HPDE6-E6E7 (cell line): ENCODE data around the gene CYP20A1.
"Not testable (repeated sequence)": the region's sequence is repeated elsewhere in the genome, so short reads cannot be mapped to it uniquely, and the experiment has no call there.

Experiments
- DNase-seq: peaks from one replicate; pipeline ENCODE4 v3.0.0; 2011; ENCODE audit warnings: missing footprints; ENCODE audit errors: extremely low spot score

CYP20A1 gene

GRCh38 chr2:203238704-203239526 is at the start of gene CYP20A1:
Gene CYP20A1, plus strand, starts transcription at chr2:203239018. Its CDS starts 45 bp downstream, at chr2:203239063.
- DNase-seq: peak; percentile 93

- not testable (repeated sequence) for DNase-seq
These were observed 48.3 kb upstream of the CYP20A1 start for GRCh38 chr2:203190547-203190946.

GRCh38 chr2:203191026-203191425 is 47.8 kb upstream of the CYP20A1 start:
- DNase-seq: not testable (repeated sequence)

DNA sequence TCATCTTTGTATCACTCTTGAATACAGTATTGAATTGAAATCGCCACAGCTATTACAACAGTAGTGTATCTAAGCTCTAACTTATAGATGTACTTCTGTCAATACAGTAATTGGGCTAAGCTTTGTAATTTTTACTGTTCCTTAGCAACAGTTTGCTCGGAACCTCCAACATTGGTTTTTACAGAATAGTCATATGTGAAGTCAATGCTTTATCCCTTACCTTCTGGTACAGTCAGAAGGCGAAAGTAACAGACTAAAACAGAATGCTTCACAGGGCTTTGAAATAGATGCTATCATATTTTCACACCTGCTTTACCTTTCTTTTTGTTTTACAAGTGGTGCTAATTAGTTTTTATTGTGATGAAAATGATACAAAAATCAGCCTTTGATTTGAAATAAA is 46.9 kb upstream of the CYP20A1 start:
- DNase-seq: no peak

DNA sequence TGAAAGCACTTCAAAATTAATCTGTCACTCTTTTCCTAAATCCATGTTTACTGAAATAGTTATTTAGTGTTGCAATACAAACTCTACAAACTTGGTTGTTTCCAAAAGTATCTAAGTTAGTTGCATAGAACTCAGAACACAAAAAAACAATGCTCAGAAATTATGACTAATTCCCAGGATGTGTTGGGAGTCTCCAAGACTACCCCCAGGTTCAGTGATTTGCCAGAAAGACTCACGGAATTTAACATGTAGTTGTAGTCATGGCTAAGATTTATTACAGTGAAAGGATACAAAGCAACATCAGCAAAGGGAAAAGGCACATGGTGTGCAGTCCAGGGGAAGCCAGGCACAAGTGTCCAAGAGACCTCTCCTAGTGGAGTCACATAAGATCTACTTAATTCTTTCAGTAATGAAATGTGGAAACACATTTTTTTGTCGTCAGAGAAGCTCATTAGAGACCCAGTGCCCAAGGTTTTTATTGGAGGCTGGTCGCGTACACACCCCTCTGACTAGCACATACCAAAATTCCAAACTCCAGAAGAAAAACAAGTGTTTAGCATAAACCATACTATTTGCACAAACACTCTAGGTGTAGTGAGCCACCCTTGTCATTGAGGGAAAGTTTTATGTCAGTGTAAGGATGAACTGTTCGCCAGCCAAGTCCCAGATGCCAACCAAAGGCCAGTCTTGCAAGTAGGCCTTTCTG is 43.3 kb upstream of the CYP20A1 start:
- DNase-seq: no peak

- DNase-seq: no peak
These were observed 38.0 kb upstream of the CYP20A1 start for GRCh38 chr2:203200866-203201265.

GRCh38 chr2:203201426-203201825 is 37.4 kb upstream of the CYP20A1 start:
- DNase-seq: no peak

GRCh38 chr2:203209538-203209937 is 29.3 kb upstream of the CYP20A1 start:
- DNase-seq: no peak

DNA sequence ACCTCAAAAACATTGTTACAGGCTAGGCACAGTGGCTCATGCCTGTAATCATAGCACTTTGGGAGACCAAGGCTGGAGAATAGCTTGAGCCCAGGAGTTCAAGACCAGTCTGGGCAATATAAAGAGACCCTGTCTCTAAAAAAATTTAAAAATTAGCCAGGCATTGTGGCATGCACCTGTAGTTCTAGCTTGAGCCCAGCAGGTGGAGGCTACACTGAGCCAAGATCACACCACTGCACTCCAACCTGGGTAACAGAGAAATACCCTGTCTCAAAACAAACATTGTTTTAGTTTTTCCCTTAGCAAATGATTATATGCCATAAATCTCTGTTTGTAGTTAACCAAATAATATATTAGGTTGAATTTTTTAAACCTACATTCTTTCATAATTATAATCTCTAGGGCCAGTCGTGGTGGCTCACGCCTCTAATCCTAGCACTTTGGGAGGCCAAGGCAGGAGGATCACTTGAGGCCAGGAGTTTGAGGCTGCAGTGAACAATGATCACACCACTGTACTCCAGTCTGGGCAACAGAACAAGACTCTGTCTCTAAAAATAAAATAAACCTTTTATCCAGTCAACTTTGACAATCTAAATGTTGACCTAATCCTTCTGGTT is 13.3 kb upstream of the CYP20A1 start:
- no peak for DNase-seq

GRCh38 chr2:203229674-203230073 is 9.1 kb upstream of the CYP20A1 start:
- not testable (repeated sequence) for DNase-seq

DNA sequence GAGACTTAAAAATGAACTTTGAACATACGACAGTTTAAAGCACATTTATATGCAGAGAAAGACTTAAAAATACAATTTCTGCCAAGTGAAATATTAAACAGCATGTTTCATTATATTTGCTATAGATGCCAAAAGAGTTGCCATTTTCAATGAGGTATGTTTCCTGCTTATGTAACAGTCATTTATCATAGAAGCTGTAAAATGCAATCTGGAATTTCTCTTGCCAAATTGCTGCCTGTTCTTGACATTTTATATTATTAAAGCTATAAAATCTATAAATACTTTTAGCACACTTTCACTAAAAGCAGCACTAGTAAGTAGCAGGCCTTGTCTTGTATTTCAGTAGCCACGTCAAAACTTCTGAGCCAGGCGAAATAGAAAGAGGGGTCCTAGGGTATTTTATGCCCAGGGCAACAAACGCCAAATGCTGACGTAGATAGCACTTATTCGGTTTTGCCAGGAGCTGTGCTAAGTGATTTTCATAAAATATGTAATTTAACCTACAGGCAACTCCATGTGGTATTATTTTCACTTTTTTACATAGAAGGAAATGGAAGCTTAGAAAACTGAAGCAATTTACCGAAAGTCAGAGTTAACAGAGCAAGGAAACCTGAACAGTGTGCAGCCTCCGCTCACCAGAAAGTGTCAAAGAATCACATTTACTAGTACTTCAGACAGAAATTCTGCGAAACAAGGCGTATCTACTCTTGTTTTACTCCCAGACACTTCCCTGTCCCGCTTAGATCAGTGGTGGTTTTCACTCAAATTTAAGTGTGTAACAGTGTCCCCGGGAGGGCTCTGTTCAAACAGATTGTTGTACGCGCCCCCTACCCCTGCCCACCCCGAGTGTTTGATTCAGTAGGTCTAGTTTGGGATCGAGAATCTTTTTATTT is 1.2 kb upstream of the CYP20A1 start:
- DNase-seq: no peak

- no peak for DNase-seq
These were observed 520 bp upstream of the CYP20A1 start for GRCh38 chr2:203238292-203238703.

DNA sequence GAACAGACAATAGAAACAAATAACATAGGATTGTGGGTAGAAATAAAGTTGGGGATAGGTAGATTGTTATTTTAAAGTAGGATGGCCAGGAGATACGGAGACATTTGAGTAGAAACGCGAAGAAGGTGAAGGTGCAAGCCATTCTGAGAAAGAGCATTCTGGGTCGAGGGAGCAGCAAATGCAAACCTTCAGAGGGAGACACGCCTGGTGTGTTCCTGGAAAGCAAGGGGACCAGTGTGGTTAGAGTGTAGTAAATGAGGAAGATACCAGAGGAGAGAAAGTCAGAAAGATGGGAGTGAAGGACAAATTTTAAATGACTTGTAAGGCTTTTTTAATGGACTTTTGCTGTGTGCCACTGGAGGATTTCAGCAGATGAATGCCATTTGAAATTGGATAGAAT is 1.7 kb downstream of the CYP20A1 start:
- DNase-seq: no peak

GRCh38 chr2:203242518-203242917 is 3.7 kb downstream of the CYP20A1 start:
- DNase-seq: no peak

DNA sequence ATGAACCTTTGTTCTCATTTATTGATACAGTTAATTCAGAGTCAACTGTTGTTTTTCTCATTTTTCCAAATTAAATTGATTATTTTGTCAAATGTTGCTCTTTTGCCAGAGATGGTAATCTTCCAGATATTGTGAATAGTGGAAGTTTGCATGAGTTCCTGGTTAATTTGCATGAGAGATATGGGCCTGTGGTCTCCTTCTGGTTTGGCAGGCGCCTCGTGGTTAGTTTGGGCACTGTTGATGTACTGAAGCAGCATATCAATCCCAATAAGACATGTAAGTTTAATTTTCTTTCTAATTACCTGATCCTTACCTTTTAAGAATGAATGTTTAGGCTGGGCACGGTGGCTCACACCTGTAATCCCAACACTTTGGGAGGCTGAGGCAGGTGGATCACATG is 7.8 kb downstream of the CYP20A1 start:
- no peak for DNase-seq

- DNase-seq: no peak
These were observed 14.0 kb downstream of the CYP20A1 start for GRCh38 chr2:203252818-203253217.

GRCh38 chr2:203253422-203254095 is 14.7 kb downstream of the CYP20A1 start:
- DNase-seq: not testable (repeated sequence)

DNA sequence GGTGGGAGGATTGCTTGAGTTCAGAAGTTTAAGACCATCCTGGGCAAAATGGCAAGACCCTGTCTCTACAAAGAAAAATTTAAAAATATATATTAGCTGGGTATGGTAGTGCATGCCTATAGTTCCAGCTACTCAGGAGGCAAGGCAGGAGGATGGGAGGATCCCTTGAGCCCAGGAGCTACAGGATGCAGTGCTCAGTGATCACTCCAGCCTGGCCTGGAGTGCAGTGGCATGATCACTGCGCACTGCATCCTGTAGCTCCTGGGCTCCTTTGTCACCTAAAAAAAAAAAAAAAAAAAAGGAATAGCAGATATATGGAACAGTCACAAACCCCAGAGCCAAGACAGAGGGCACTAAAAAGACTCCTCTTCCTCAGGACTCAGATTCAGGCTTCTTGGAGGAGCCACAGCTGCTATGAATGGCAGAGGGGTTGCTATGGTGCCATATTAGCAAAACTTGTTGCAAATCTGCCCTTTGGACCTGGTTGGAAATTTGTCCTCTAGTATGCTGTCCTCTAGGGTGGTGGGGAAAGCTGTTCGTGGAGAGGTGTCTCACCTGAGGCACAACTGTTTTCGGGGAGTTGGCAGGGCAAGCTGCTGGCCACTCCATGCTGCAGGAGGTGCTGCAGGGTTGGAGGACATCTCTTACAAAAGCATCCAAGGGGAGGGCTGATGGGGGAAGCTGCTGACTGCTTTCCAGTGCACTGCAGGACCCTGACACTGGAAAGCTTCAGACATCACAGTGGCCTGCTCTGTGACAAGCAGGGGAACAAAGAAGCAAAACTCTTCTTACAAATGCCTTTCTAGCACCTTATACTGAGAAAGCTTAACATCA is 22.7 kb downstream of the CYP20A1 start:
- DNase-seq: no peak

DNA sequence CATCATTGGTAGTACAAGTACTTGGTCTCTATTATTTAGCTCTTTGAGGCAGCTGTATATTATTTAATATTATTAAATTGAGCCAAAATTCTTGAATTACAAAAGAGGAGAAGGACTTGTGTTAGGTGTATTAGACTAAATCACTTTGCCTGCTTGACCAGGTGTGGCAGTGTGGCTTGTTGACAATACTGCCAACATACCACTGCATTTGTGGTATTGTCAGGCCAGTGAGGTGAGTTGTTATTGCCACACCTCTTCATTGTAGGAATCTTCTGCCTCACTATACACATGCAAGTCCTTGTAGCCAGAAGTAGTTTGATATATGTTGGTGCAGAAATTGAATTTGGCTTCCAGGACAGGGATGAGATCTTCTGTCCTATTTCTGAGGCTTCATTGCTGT is 40.5 kb downstream of the CYP20A1 start:
- DNase-seq: no peak

DNA sequence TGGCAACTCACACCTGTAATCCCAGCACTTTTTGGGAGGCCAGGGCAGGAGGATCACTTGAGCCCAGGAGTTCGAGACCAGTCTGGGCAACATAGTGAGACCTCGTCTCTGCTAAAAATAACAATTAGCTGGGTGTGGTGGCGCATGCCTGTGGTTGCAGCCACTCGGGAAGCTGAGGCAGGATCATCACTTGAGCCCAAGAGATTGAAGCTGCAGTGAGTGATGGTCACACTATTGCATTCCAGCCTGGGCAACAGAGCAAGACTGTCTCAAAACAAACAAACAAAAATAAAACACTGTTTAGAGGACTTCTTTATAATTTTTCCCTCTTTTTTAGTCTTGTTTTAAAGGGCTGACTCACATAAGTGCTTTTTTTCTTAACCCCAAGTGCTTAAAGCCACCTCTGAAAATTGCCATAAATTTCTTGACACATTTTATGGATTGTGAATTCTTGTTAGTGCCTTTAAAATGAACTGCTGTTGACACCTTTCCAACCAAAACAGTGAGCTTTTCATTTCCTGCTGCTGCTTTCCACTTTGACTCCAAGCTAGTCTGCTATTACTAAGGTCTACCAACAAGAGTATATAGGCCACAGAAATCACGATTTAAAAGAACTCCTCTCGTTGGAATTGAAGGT is 41.7 kb downstream of the CYP20A1 start:
- DNase-seq: no peak
